Endothelial cell (in vitro differentiated cells): ENCODE measurements around the gene GALNT16. TPM values are rescaled to one million over a fixed set of nuclear protein-coding genes. Genes with fewer than 3 reads are reported as not detected.

Experiments
- DNase-seq: peaks from one replicate; pipeline ENCODE4 v3.0.0; 2021; ENCODE audit warnings: low spot score
- H3K27ac Mint-ChIP-seq: one replicate; pipeline ENCODE4 v1.8.0; 2021; ENCODE audit warnings: mixed read lengths, inconsistent platforms; ENCODE audit not compliant: unreplicated experiment
- H3K27me3 Mint-ChIP-seq: one replicate; pipeline ENCODE4 v1.8.0; 2021; ENCODE audit warnings: mild to moderate bottlenecking, moderate library complexity, mixed read lengths, inconsistent platforms; ENCODE audit not compliant: unreplicated experiment
- H3K36me3 Mint-ChIP-seq: one replicate; pipeline ENCODE4 v1.8.0; 2021; ENCODE audit warnings: mild to moderate bottlenecking, low read depth, mixed read lengths, inconsistent platforms; ENCODE audit not compliant: unreplicated experiment
- H3K4me1 Mint-ChIP-seq: one replicate; pipeline ENCODE4 v1.8.0; 2021; ENCODE audit warnings: mild to moderate bottlenecking, mixed read lengths, inconsistent platforms; ENCODE audit not compliant: unreplicated experiment
- H3K4me3 Mint-ChIP-seq: one replicate; pipeline ENCODE4 v1.8.0; 2021; ENCODE audit warnings: mild to moderate bottlenecking, mixed read lengths, inconsistent platforms; ENCODE audit not compliant: unreplicated experiment
- H3K9me3 Mint-ChIP-seq: one replicate; pipeline ENCODE4 v1.8.0; 2021; ENCODE audit warnings: mixed read lengths, inconsistent platforms; ENCODE audit not compliant: unreplicated experiment
- total RNA-seq: library from RNA; stranded (reverse); fragmentation: NEBNext Ultra II Directional; extraction: Animal tissue kit (Norgen Biotek cat#: 25700); gene quantifications from one replicate; pipeline ENCODE4 v1.2.1, GENCODE V29; 2021; ENCODE audit not compliant: unreplicated experiment
- TF ChIP-seq, protein P1 (sequence below): fragments of 200-600 bp; sonication (generic); IDR thresholded peaks from one replicate; pipeline ENCODE4 v1.5.0; 2021; ENCODE audit warnings: antibody characterized with exemption; ENCODE audit not compliant: unreplicated experiment

Gene GALNT16
- total RNA-seq, 1 donor from 2014 or later = 2.8 TPM

DNA sequence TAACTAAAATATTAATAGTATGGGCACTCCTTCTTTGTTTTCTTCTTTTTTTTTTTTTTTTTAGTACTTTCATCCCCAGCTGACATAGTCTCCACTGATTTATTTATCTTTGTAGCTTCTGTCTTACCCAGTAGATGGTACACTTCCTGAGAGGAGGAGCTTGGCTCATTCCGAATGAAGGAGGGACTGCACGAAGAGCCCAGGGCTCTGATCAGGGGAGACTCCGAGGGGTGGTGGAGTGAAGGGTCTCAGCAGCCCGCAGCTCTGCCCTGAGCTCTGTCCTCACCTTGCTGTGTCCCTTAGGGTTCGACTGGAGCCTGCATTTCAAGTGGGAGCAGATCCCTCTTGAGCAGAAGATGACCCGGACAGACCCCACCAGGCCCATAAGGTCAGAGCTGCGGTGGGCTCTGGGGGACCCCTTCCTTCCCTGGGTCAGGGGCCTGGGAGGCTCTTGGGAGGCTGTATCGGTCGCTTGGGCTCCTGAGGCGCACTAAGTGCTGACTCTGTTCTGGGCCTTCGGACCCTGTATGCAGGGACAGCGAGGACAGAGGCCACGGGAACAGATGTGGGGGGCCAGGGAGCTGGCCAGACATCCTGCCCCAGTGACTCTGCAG lies 72.9 kb downstream of the GALNT16 start:
- H3K27me3 Mint-ChIP-seq = peaks cover 2% of the 10 kb centered on the region
- H3K4me3 Mint-ChIP-seq = no peak overlapping the region
- no peaks in the 10 kb centered on the region for H3K9me3 Mint-ChIP-seq
- TF ChIP-seq, protein P1, sequence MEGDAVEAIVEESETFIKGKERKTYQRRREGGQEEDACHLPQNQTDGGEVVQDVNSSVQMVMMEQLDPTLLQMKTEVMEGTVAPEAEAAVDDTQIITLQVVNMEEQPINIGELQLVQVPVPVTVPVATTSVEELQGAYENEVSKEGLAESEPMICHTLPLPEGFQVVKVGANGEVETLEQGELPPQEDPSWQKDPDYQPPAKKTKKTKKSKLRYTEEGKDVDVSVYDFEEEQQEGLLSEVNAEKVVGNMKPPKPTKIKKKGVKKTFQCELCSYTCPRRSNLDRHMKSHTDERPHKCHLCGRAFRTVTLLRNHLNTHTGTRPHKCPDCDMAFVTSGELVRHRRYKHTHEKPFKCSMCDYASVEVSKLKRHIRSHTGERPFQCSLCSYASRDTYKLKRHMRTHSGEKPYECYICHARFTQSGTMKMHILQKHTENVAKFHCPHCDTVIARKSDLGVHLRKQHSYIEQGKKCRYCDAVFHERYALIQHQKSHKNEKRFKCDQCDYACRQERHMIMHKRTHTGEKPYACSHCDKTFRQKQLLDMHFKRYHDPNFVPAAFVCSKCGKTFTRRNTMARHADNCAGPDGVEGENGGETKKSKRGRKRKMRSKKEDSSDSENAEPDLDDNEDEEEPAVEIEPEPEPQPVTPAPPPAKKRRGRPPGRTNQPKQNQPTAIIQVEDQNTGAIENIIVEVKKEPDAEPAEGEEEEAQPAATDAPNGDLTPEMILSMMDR = no peak
- no peaks in the 10 kb centered on the region for H3K36me3 Mint-ChIP-seq
- H3K4me1 Mint-ChIP-seq = no peaks in the 10 kb centered on the region
- no peak overlapping the region for H3K27ac Mint-ChIP-seq
- DNase-seq = no peak

DNA sequence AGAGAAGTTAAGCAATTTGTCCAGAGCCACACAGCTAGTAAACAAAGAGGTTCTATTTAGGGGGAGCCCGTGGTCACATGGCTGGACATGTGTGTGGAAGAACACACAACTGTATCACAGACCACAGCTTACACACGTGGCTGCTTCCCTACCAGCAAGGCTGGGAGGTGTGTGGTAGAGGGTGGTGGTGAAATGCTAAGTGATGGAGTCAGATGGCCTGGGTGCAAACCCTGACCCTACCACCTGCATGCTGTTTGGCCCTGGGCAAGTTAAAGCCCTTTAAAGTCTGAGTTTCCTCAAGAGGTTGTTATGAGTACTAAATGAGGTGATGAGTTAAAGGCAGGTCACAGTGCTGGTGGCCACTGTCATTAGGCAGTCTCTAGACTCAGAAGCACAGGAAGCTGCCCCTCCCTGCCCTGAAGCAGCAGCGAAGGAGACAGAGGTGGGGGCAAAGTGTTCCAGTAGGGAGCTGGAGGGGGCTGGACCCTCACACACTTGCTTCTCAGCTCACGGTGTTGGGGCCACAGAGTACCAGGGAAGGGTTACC lies 73.9 kb downstream of the GALNT16 start:
- no peaks in the 10 kb centered on the region for H3K4me1 Mint-ChIP-seq
- H3K36me3 Mint-ChIP-seq = no peaks in the 10 kb centered on the region
- H3K27me3 Mint-ChIP-seq = peaks cover 4% of the 10 kb centered on the region
- DNase-seq = no peak
- H3K27ac Mint-ChIP-seq = no peak overlapping the region
- no peaks in the 10 kb centered on the region for H3K9me3 Mint-ChIP-seq
- H3K4me3 Mint-ChIP-seq = no peak overlapping the region
- TF ChIP-seq, protein P1 = no peak

DNA sequence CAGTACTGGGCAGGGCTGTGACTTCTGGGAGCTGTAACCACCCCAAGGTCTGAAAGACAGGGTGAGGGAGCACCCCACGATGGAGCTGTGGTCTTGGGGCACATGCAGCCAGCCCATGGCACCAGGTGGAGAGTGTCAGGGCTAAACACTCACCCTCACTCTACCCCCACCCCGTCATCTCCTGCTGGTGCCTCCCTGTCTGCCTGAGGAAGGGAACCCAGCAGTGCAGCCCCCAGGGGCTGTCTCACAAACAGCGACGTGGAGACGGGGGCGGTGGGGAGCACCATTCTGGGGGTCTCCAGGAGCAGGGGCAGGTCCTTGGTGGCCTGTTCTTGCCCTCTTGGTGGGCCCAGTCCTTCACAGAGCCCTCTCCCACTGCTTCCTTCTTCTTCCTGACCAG lies 74.6 kb downstream of the GALNT16 start:
- Mint-ChIP-seq H3K27me3 (peaks cover 4% of the 10 kb centered on the region), H3K27ac (no peak overlapping the region), H3K4me3 (no peak overlapping the region), H3K36me3 (peaks cover 4% of the 10 kb centered on the region), H3K9me3 (no peaks in the 10 kb centered on the region), H3K4me1 (no peaks in the 10 kb centered on the region)
- TF ChIP-seq, protein P1 = no peak
- DNase-seq = no peak

DNA sequence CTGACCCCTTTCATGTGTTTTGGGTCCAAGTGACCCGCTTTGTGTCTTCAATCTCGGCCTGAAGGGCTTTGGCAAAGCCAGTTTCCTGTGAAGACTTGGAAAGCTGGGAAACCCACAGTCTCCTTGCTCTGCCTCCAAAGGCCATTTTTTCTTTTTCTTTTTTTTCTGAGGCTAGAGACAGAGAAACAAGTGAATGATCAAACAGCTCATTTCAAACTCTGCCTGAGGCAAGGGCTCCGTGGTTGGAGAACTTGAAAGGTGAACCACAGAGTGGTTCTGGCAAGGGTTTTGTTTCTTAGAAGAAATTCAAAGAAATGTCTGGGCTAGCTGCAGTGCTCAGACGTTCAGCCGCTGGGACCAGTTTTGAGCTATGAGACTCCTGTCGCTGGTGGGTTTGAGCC lies 75.4 kb downstream of the GALNT16 start:
- Mint-ChIP-seq H3K36me3 (peaks cover 7% of the 10 kb centered on the region), H3K4me1 (no peaks in the 10 kb centered on the region), H3K27ac (no peak overlapping the region), H3K4me3 (no peak overlapping the region), H3K27me3 (peaks cover 4% of the 10 kb centered on the region), H3K9me3 (no peaks in the 10 kb centered on the region)
- TF ChIP-seq, protein P1 = no peak
- DNase-seq = no peak

DNA sequence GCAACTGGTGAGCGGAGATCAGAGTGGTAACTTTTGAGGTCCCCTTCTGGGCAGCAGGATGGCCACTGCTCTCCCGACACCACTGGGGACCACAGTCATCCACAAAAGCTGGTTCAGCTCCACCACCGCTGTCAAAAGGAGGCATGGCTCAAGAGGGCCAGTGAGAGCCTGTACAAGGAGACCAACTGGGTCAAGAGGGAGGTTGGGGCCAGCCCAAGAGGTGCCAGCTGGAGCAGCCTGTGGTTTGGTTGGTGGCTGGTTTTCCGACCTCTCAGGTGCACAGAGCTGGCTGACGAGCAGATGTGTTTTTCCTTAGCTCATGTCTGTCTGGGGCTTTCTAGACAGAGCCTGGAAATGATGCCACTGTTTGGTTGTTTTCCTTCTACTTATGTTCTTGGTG lies 78.0 kb downstream of the GALNT16 start:
- H3K27ac Mint-ChIP-seq = no peak overlapping the region
- no peak for DNase-seq
- no peaks in the 10 kb centered on the region for H3K9me3 Mint-ChIP-seq
- H3K4me1 Mint-ChIP-seq = no peaks in the 10 kb centered on the region
- peaks cover 7% of the 10 kb centered on the region for H3K36me3 Mint-ChIP-seq
- TF ChIP-seq, protein P1 = no peak
- peaks cover 6% of the 10 kb centered on the region for H3K27me3 Mint-ChIP-seq
- no peak overlapping the region for H3K4me3 Mint-ChIP-seq
